ENCODE measurements around the gene TIE1. TPM values are rescaled to one million over a fixed set of nuclear protein-coding genes. Genes with fewer than 3 reads are reported as not detected.

TIE1 gene
- total and polyA plus RNA-seq, 9 of the 15 experiments (the other 6 are each of a cell fraction or from before 2014, with no cell fraction given), result 0.07 to 0.49 (median 0.14) TPM; not detected in 4

GRCh38 chr1:43329995-43330751 lies 29.4 kb downstream of the TIE1 start (continued):
- no peak for TF ChIP-seq NR3C1 (CRISPR knock-in tag; IDR thresholded peaks at IDR 0.05)
- TF ChIP-seq ZNF644 (tag; IDR thresholded peaks at IDR 0.05; ENCODE audit: low read depth), result no peak
- TF ChIP-seq ZNF311 (CRISPR knock-in tag; IDR thresholded peaks at IDR 0.05), result no peak
- no peak for TF ChIP-seq STAT5A (IDR thresholded peaks at IDR 0.05; ENCODE audit: borderline replicate concordance, low read length)
- TF ChIP-seq ZNF695 (CRISPR knock-in tag; IDR thresholded peaks at IDR 0.05), result no peak
- TF ChIP-seq ZNF699 (CRISPR knock-in tag; IDR thresholded peaks at IDR 0.05; ENCODE audit: insufficient replicate concordance), result no peak
- TF ChIP-seq ARID4B (CRISPR knock-in tag; IDR thresholded peaks at IDR 0.05), result no peak
- no peak for TF ChIP-seq NKRF (IDR thresholded peaks at IDR 0.05; ENCODE audit: borderline replicate concordance)
- TF ChIP-seq ZBTB17 (CRISPR knock-in tag; IDR thresholded peaks at IDR 0.05), result 0 out of 2 replicates have a peak, but pooled peaks have one; percentile 46
- no peak for TF ChIP-seq ZNF764 (CRISPR knock-in tag; IDR thresholded peaks at IDR 0.05; ENCODE audit: low read depth)
- TF ChIP-seq FOXJ2 (tag; IDR thresholded peaks at IDR 0.05), result no peak
- TF ChIP-seq CCNT2 (IDR thresholded peaks at IDR 0.05; ENCODE audit: borderline replicate concordance, extremely low read depth, insufficient read length, low read depth, low read length), result no peak
- TF ChIP-seq CREB3 (tag; conservative IDR thresholded peaks at IDR 0.05; ENCODE audit: low read depth), result 0 out of 2 replicates have a peak, but pooled peaks have one; percentile 64
- no peak for TF ChIP-seq ZNF431 (CRISPR knock-in tag; IDR thresholded peaks at IDR 0.05)
- peak; percentile 60 for TF ChIP-seq TAF1 (IDR thresholded peaks at IDR 0.05; ENCODE audit: control insufficient read depth, extremely low read depth, insufficient read depth, low read length, severe bottlenecking)
- no peak for TF ChIP-seq CLOCK (CRISPR knock-in tag; IDR thresholded peaks at IDR 0.05; ENCODE audit: borderline replicate concordance)
